ENCODE results near the gene CADPS.

CADPS gene

GRCh38 chr3:62501289-62501668, 373.9 kb downstream of the CADPS start:
- TF ChIP-seq REST (IDR thresholded peaks at IDR 0.05; ENCODE audit: insufficient read depth in 1 of 2, low read depth in 2 of 2, low read length in 2 of 2), result no peak
- TF ChIP-seq SIN3A (IDR thresholded peaks at IDR 0.05; ENCODE audit: borderline replicate concordance, insufficient read depth, low read length), result no peak
- TF ChIP-seq TAF1 (IDR thresholded peaks at IDR 0.05; ENCODE audit: borderline replicate concordance, insufficient read depth, low read length), result no peak
- no peak for TF ChIP-seq FOXP2 (optimal IDR thresholded peaks at IDR 0.05; ENCODE audit: borderline replicate concordance, extremely low read depth, extremely low read length, insufficient read depth)
- no peak for TF ChIP-seq POLR2AphosphoS5 (IDR thresholded peaks at IDR 0.05; ENCODE audit: low read depth, low read length)

- no peak for TF ChIP-seq TAF1 (IDR thresholded peaks at IDR 0.05; ENCODE audit: borderline replicate concordance, insufficient read depth, low read length)
- TF ChIP-seq POLR2AphosphoS5 (IDR thresholded peaks at IDR 0.05; ENCODE audit: low read depth, low read length), result no peak
- no peak for TF ChIP-seq FOXP2 (optimal IDR thresholded peaks at IDR 0.05; ENCODE audit: borderline replicate concordance, extremely low read depth, extremely low read length, insufficient read depth)
- no peak for TF ChIP-seq SIN3A (IDR thresholded peaks at IDR 0.05; ENCODE audit: borderline replicate concordance, insufficient read depth, low read length)
- TF ChIP-seq REST (IDR thresholded peaks at IDR 0.05; ENCODE audit: insufficient read depth in 1 of 2, low read depth in 2 of 2, low read length in 2 of 2), result no peak
These were observed 374.5 kb downstream of the CADPS start for GRCh38 chr3:62500556-62501288.

- no peak for TF ChIP-seq POLR2AphosphoS5 (IDR thresholded peaks at IDR 0.05; ENCODE audit: low read depth, low read length)
These were observed 378.1 kb downstream of the CADPS start for GRCh38 chr3:62497156-62497555.

GRCh38 chr3:62496503-62496902, 378.7 kb downstream of the CADPS start:
- no peak for TF ChIP-seq TAF1 (IDR thresholded peaks at IDR 0.05; ENCODE audit: borderline replicate concordance, insufficient read depth, low read length)
- no peak for TF ChIP-seq POLR2AphosphoS5 (IDR thresholded peaks at IDR 0.05; ENCODE audit: low read depth, low read length)
- TF ChIP-seq FOXP2 (optimal IDR thresholded peaks at IDR 0.05; ENCODE audit: borderline replicate concordance, extremely low read depth, extremely low read length, insufficient read depth), result no peak

- TF ChIP-seq REST (IDR thresholded peaks at IDR 0.05; ENCODE audit: insufficient read depth in 1 of 2, low read depth in 2 of 2, low read length in 2 of 2), result no peak
- TF ChIP-seq POLR2AphosphoS5 (IDR thresholded peaks at IDR 0.05; ENCODE audit: low read depth, low read length), result no peak
- TF ChIP-seq FOXP2 (optimal IDR thresholded peaks at IDR 0.05; ENCODE audit: borderline replicate concordance, extremely low read depth, extremely low read length, insufficient read depth), result no peak
- no peak for TF ChIP-seq TAF1 (IDR thresholded peaks at IDR 0.05; ENCODE audit: borderline replicate concordance, insufficient read depth, low read length)
- TF ChIP-seq SIN3A (IDR thresholded peaks at IDR 0.05; ENCODE audit: borderline replicate concordance, insufficient read depth, low read length), result no peak
These were observed 382.0 kb downstream of the CADPS start for GRCh38 chr3:62493109-62493801.

GRCh38 chr3:62482961-62483360, 392.3 kb downstream of the CADPS start:
- TF ChIP-seq SIN3A (IDR thresholded peaks at IDR 0.05; ENCODE audit: borderline replicate concordance, insufficient read depth, low read length), result no peak
- no peak for TF ChIP-seq FOXP2 (optimal IDR thresholded peaks at IDR 0.05; ENCODE audit: borderline replicate concordance, extremely low read depth, extremely low read length, insufficient read depth)
- TF ChIP-seq REST (IDR thresholded peaks at IDR 0.05; ENCODE audit: insufficient read depth in 1 of 2, low read depth in 2 of 2, low read length in 2 of 2), result no peak
- TF ChIP-seq POLR2AphosphoS5 (IDR thresholded peaks at IDR 0.05; ENCODE audit: low read depth, low read length), result no peak
- no peak for TF ChIP-seq TAF1 (IDR thresholded peaks at IDR 0.05; ENCODE audit: borderline replicate concordance, insufficient read depth, low read length)

All from PFSK-1 (cell line).